Measurements from ENCODE around the gene DENND4A. TPM values are rescaled to one million over a fixed set of nuclear protein-coding genes. Genes with fewer than 3 reads are reported as not detected.

DENND4A gene
- total RNA-seq, 4 donors from 2014 or later: 24.4 to 46.4 (median 33.1) TPM

DNA sequence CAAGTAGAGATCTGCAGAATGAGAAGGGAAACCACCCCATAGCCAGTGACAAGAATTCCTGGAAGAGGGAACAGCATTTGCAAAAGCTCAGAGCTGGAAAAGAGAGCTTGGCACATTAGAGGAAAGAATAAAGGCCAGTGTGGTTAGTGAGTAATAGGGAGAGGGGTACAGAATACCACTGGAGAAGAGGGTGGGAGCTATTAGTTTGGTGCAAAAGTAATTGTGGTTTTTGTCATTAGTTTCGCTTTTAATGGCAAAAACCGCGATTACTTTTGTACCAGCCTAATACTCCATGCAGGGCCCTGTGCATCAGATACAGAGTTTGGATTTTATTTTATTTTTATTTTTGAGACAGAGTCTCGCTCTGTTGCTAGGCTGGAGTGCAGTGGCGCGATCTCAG lies 160.6 kb downstream of the DENND4A start:
- no peaks in the 10 kb centered on the region for H3K9me3 ChIP-seq
- H3K36me3 ChIP-seq: no peaks in the 10 kb centered on the region
- TF ChIP-seq POLR2A (IDR thresholded peaks at IDR 0.05): no peak
- TF ChIP-seq, protein P1, sequence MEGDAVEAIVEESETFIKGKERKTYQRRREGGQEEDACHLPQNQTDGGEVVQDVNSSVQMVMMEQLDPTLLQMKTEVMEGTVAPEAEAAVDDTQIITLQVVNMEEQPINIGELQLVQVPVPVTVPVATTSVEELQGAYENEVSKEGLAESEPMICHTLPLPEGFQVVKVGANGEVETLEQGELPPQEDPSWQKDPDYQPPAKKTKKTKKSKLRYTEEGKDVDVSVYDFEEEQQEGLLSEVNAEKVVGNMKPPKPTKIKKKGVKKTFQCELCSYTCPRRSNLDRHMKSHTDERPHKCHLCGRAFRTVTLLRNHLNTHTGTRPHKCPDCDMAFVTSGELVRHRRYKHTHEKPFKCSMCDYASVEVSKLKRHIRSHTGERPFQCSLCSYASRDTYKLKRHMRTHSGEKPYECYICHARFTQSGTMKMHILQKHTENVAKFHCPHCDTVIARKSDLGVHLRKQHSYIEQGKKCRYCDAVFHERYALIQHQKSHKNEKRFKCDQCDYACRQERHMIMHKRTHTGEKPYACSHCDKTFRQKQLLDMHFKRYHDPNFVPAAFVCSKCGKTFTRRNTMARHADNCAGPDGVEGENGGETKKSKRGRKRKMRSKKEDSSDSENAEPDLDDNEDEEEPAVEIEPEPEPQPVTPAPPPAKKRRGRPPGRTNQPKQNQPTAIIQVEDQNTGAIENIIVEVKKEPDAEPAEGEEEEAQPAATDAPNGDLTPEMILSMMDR (IDR thresholded peaks at IDR 0.05 in 4 of 5, conservative IDR thresholded peaks at IDR 0.05 in 1 of 5): no peak
- no peak overlapping the region for H3K27ac ChIP-seq
- H3K27me3 ChIP-seq: no peaks in the 10 kb centered on the region
- no peak overlapping the region for H3K4me3 ChIP-seq
- intact Hi-C loops (cut with DNase I; ENCODE audit: low total_unique reads): loop anchor here (10.0 kb wide), 1 partner anchor 233 kb away; the partner anchor contains the start of gene RAB11A
- in situ Hi-C loops (cut with MboI; ENCODE audit: low sequenced_read_pairs in 4 of 4): loop anchor here (25.0 kb wide), 3 partner anchors 231 to 656 kb away; partner anchors contain the start of genes RAB11A (in 4 of the 4), DIS3L (in 3 of the 4) and MEGF11 (in 1 of the 4)
- no peaks in the 10 kb centered on the region for H3K4me1 ChIP-seq
- ATAC-seq (no peak), DNase-seq (no peak)

DNA sequence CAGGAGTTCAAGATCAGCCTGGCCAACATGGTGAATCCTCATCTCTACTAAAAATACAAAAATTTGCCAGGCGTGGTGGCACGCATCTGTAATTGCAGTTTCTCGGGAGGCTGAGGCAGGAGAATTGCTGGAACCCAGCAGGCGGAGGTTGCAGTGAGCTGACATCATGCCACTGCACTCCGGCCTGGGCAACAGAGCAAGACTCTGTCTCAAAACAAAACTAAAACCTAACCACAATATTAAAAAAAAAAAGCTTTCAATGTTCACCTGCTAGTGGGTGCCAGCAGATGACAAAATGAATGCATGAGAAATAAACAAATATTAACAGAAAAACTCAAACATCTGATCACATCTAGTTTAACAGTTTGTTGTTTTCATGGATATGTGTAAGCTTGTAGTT lies 161.3 kb downstream of the DENND4A start:
- ATAC-seq (no peak), DNase-seq (no peak)
- H3K9me3 ChIP-seq: no peaks in the 10 kb centered on the region
- no peaks in the 10 kb centered on the region for H3K36me3 ChIP-seq
- no peak overlapping the region for H3K4me3 ChIP-seq
- intact Hi-C loops (cut with DNase I; ENCODE audit: low total_unique reads) (loop anchor here (10.0 kb wide), 1 partner anchor 234 kb away; the partner anchor contains the start of gene RAB11A), in situ Hi-C loops (cut with MboI; ENCODE audit: low sequenced_read_pairs in 4 of 4) (loop anchor here (25.0 kb wide), 3 partner anchors 232 to 657 kb away; partner anchors contain the start of genes RAB11A (in 4 of the 4), DIS3L (in 3 of the 4) and MEGF11 (in 1 of the 4))
- no peak for TF ChIP-seq POLR2A (IDR thresholded peaks at IDR 0.05)
- TF ChIP-seq, protein P1 (IDR thresholded peaks at IDR 0.05 in 4 of 5, conservative IDR thresholded peaks at IDR 0.05 in 1 of 5): no peak
- no peaks in the 10 kb centered on the region for H3K4me1 ChIP-seq
- H3K27me3 ChIP-seq: no peaks in the 10 kb centered on the region
- H3K27ac ChIP-seq: no peak overlapping the region

DNA sequence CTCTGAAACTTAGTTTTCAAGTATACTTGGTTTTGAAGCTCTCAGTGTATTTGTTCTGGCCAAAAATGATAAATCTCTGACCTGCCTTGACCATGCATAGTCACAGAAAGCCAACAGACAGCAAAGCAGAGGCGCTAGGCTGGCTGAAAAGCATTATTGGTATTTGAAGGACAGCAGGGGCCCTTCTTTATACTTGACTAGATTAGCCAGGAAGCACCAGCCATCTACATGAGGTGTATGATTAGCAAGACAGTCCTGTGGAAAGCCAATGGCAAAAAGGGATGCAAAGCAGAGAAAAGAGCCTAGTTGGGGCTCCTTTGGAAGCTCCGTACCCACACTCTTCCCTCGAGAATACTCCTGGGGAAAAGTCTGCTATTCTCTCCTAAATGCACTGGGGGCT lies 162.5 kb downstream of the DENND4A start:
- TF ChIP-seq, protein P1 (IDR thresholded peaks at IDR 0.05 in 4 of 5, conservative IDR thresholded peaks at IDR 0.05 in 1 of 5): no peak
- no peak for TF ChIP-seq POLR2A (IDR thresholded peaks at IDR 0.05)
- Histone ChIP-seq H3K9me3 (no peaks in the 10 kb centered on the region), H3K4me3 (no peak overlapping the region), H3K36me3 (no peaks in the 10 kb centered on the region), H3K27me3 (no peaks in the 10 kb centered on the region), H3K4me1 (no peaks in the 10 kb centered on the region), H3K27ac (no peak overlapping the region)
- intact Hi-C loops (cut with DNase I; ENCODE audit: low total_unique reads): no loop called here
- in situ Hi-C loops (cut with MboI; ENCODE audit: low sequenced_read_pairs in 4 of 4): loop anchor here (25.0 kb wide), 3 partner anchors 233 to 658 kb away; partner anchors contain the start of genes RAB11A (in 4 of the 4), DIS3L (in 3 of the 4) and MEGF11 (in 1 of the 4)
- DNase-seq (no peak), ATAC-seq (no peak)

DNA sequence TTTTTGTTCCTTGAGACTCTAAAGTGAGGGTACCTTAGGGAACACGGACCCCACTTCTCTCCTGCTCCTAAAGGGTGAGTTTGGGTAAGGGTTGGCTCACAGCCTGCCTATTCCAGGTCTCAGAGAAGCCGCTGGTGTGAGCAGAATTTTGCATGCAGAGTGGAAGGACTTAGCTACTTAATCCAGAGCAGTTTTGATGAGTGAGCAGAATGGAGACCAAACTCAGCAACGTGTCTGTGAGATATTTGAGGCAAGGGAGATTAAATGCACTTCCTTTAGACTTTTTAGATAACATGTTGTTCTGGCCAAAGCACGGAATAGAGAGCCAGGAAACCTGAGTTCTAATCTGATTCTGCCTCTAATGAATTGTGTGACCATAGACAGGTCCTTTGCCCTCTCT lies 165.2 kb downstream of the DENND4A start:
- H3K27ac ChIP-seq: no peak overlapping the region
- H3K4me3 ChIP-seq: no peak overlapping the region
- in situ Hi-C loops (cut with MboI; ENCODE audit: low sequenced_read_pairs in 4 of 4) (loop anchor here (25.0 kb wide), 3 partner anchors 235 to 660 kb away; partner anchors contain the start of genes RAB11A (in 4 of the 4), DIS3L (in 3 of the 4) and MEGF11 (in 1 of the 4)), intact Hi-C loops (cut with DNase I; ENCODE audit: low total_unique reads) (no loop called here)
- DNase-seq (no peak), ATAC-seq (no peak)
- no peaks in the 10 kb centered on the region for H3K36me3 ChIP-seq
- no peaks in the 10 kb centered on the region for H3K27me3 ChIP-seq
- H3K4me1 ChIP-seq: no peaks in the 10 kb centered on the region
- H3K9me3 ChIP-seq: no peaks in the 10 kb centered on the region
- no peak for TF ChIP-seq POLR2A (IDR thresholded peaks at IDR 0.05)
- TF ChIP-seq, protein P1 (IDR thresholded peaks at IDR 0.05 in 4 of 5, conservative IDR thresholded peaks at IDR 0.05 in 1 of 5): no peak
